ENCODE results near the gene STARD10. TPM values are rescaled to one million over a fixed set of nuclear protein-coding genes. Genes with fewer than 3 reads are reported as not detected.

The STARD10 gene
- total and polyA plus RNA-seq, 2 of the 8 experiments (the other 6 are each of a cell fraction or from before 2014, with no cell fraction given), result 23.7 to 35.7 TPM

DNA sequence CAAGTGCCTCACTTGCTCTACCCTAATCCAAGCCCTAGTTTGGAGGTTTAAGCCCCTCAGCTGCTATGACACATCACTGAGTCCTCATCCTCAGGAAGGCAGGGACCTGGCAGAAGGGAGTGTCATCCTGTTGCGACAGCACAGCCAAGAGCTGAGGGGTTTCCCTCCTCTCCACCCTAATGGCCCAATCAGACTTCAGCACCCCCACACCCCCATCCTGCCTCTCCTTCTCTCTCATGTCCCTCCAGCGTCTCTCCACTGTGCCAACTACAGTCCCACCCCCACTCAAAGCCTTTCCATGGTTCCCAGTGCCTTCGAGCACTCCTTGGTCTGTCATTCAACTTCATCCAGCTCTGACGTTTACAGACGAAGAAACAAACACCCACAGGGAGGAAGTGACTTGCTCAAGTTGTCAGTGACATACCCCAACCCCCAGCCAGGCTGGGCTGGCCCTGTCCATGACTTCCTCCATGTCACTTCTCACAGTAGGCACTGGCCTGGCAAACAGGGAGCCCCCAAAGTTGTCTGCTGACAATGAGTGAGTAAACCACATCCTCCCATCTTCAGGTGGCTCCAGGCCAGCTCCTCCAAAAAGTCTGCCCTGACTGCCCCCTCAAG lies 57.3 kb downstream of the STARD10 start:
- Histone ChIP-seq H4K91ac (replicated peaks; ENCODE audit: insufficient read length, low read length) (no peak overlapping the region), H3K23me2 (ENCODE audit: low read depth, low read length) (no peaks in the 10 kb centered on the region), H2BK12ac (ENCODE audit: low read depth, low read length) (peak overlapping the region; percentile 29; the same call in 1 of the 2 replicates), H2BK5ac (ENCODE audit: low read depth, low read length) (no peak overlapping the region; the same call in 1 of the 2 replicates), H3K36me3 (ENCODE audit: control insufficient read depth in 2 of 4, insufficient read depth in 4 of 4, low read length in 3 of 4) (peaks cover 0 to 3% (median 1%) of the 10 kb centered on the region in 4 experiments; a peak in 1 of 8 replicates), H3K4me1 (replicated peaks in 1 of 4; ENCODE audit: control insufficient read depth in 3 of 4, insufficient read depth in 4 of 4, low read length in 3 of 4) (peaks cover 0 to 27% (median 15%) of the 10 kb centered on the region in 4 experiments; a peak in 6 of 7 replicates), H4K20me1 (replicated peaks in 1 of 2; ENCODE audit: control insufficient read depth in 1 of 2, insufficient read depth in 2 of 2, low read length in 2 of 2) (peaks cover 15 to 27% of the 10 kb centered on the region in 2 experiments), H4K5ac (ENCODE audit: insufficient read length, low read depth, low read length) (no peak overlapping the region), H3K9me3 (ENCODE audit: insufficient read depth in 2 of 2, low read depth in 1 of 2, low read length in 1 of 2) (no peaks in the 10 kb centered on the region; a peak in 1 of 4 replicates), H3K23ac (ENCODE audit: insufficient read length) (no peak overlapping the region), H3K79me1 (ENCODE audit: low read depth, low read length) (peaks cover 15% of the 10 kb centered on the region), H3K14ac (ENCODE audit: insufficient read length) (no peak overlapping the region), H3K18ac (ENCODE audit: extremely low read depth, low read length) (no peak overlapping the region), H3K27me3 (replicated peaks in 1 of 4; ENCODE audit: control insufficient read depth in 3 of 4, extremely low read depth in 1 of 4, insufficient read depth in 3 of 4, low read length in 3 of 4) (no peaks in the 10 kb centered on the region), H2BK20ac (ENCODE audit: low read length) (no peak overlapping the region), H3K79me2 (ENCODE audit: control insufficient read depth in 1 of 2, insufficient read depth in 2 of 2, low read length in 2 of 2) (peaks cover 0 to 38% of the 10 kb centered on the region in 2 experiments; a peak in 2 of 4 replicates), H3K4me2 (ENCODE audit: insufficient read depth in 1 of 2, low read depth in 2 of 2, low read length in 2 of 2) (peak overlapping the region in 1 of 2 experiments; percentile 20; a peak in 1 of 4 replicates), H3K9ac (replicated peaks in 1 of 4; ENCODE audit: extremely low read depth in 1 of 4, low read depth in 3 of 4, low read length in 3 of 4) (no peak overlapping the region), H3K27ac (ENCODE audit: low read depth, low read length) (no peak overlapping the region; the same call in 1 of the 2 replicates), H2BK120ac (replicated peaks; ENCODE audit: low read depth, low read length) (no peak overlapping the region), H3K4me3 (ENCODE audit: extremely low read depth in 1 of 4, insufficient read depth in 2 of 4, low read depth in 3 of 4, low read length in 4 of 4) (no peak overlapping the region), H4K8ac (ENCODE audit: extremely low read depth, insufficient read depth, low read length) (no peak overlapping the region), H3K56ac (replicated peaks; ENCODE audit: insufficient read length, low read depth, low read length) (no peak overlapping the region), H2BK15ac (ENCODE audit: low read length) (no peak overlapping the region), H2AK5ac (ENCODE audit: low read depth, low read length) (no peak overlapping the region), H3K4ac (replicated peaks; ENCODE audit: insufficient read length, low read depth, low read length) (no peak overlapping the region), H2AFZ (ENCODE audit: low read length) (no peak overlapping the region)
- FAIRE-seq (no peak), DNase-seq (ENCODE audit: low read depth in 1 of 2, low spot score in 2 of 2) (no peak)
- CTCF ChIA-PET (ENCODE audit: partially characterized antibody), result interaction anchor here (0.7 to 1.8 kb wide), 13 partner anchors 11 to 139 kb away, joined by 3 to 6 read pairs (median 3); partner anchors contain the start of gene ARAP1
- POLR2A ChIA-PET (ENCODE audit: partially characterized antibody), result interaction anchor here (1.0 to 1.1 kb wide), 3 partner anchors 12 to 161 kb away, joined by 3 to 4 read pairs (median 3); no protein-coding TSS in a partner anchor
- no peak for TF ChIP-seq CBX5 (IDR thresholded peaks at IDR 0.05; ENCODE audit: low read depth, low read length)
- TF ChIP-seq RFX5 (IDR thresholded peaks at IDR 0.05; ENCODE audit: borderline replicate concordance, low read depth, low read length), result no peak
- 58% methylated on average over 5 of the region's 5 CpGs; no CpG with 5 or more reads in 1 of the 2 experiments for WGBS, 2 experiments (ENCODE audit: extremely low coverage in 1 of 2, insufficient coverage in 1 of 2, insufficient read length in 1 of 2, insufficient replicate concordance in 2 of 2, low coverage in 1 of 2, low lambda C conversion rate in 2 of 2, missing lambda C conversion rate in 1 of 2)

Data from H1 (cell line).